H1 (cell line): ENCODE data around the gene SOCS7. TPM values are rescaled to one million over a fixed set of nuclear protein-coding genes. Genes with fewer than 3 reads are reported as not detected.

Experiments used
- CTCF ChIA-PET: fragments of 300-600 bp; sonication (Branson Sonifier 250); formaldehyde crosslinking; loops from one replicate; lab custom pipeline; 2021; ENCODE audit not compliant: partially characterized antibody; lab: Charles Lee
- POLR2A ChIA-PET: fragments of 300-600 bp; sonication (Branson Sonifier 250); formaldehyde crosslinking; loops from one replicate; lab custom pipeline; 2021; ENCODE audit warnings: inconsistent platforms; ENCODE audit not compliant: partially characterized antibody; lab: Charles Lee
- DNase-seq, 2 experiments: peaks; one replicate each; pipeline versions ENCODE4 v3.0.0 to v3.0.0-alpha.2; 2010 to 2022; ENCODE audit warnings: low spot score in 2 of 2, low read depth in 1 of 2, mixed read lengths in 1 of 2
- FAIRE-seq: peaks from 2 replicates; lab custom pipeline; 2011; peaks lifted over from hg19 to GRCh38; lab: Jason Lieb, UNC
- H2AFZ ChIP-seq: 2 replicates; pipeline ENCODE4 v1.8.1; 2012; ENCODE audit warnings: low read length, inconsistent platforms
- H2AK5ac ChIP-seq: 2 replicates; pipeline ENCODE4 v1.6.1; 2013; ENCODE audit warnings: low read depth, low read length
- H2BK120ac ChIP-seq: replicated peaks from 2 replicates; pipeline ENCODE3; 2013; ENCODE audit warnings: low read depth, low read length, inconsistent platforms
- H2BK12ac ChIP-seq: 2 replicates; pipeline ENCODE4 v1.6.1; 2013; ENCODE audit warnings: low read depth, low read length
- H2BK15ac ChIP-seq: 2 replicates; pipeline ENCODE4 v1.6.1; 2013; ENCODE audit warnings: low read length
- H2BK20ac ChIP-seq: 2 replicates; pipeline ENCODE4 v1.6.1; 2013; ENCODE audit warnings: low read length
- H2BK5ac ChIP-seq: 2 replicates; pipeline ENCODE4 v1.6.1; 2013; ENCODE audit warnings: low read depth, low read length
- H3K14ac ChIP-seq: 2 replicates; pipeline ENCODE4 v1.6.1; 2013; ENCODE audit warnings: inconsistent platforms; ENCODE audit not compliant: insufficient read length
- H3K18ac ChIP-seq: 2 replicates; pipeline ENCODE4 v1.6.1; 2013; ENCODE audit warnings: low read length; ENCODE audit errors: extremely low read depth
- H3K23ac ChIP-seq: 2 replicates; pipeline ENCODE4 v1.6.1; 2013; ENCODE audit warnings: inconsistent platforms; ENCODE audit not compliant: insufficient read length
- H3K23me2 ChIP-seq: 2 replicates; pipeline ENCODE4 v1.6.1; 2013; ENCODE audit warnings: low read depth, low read length
- H3K27ac ChIP-seq: 2 replicates; pipeline ENCODE4 v1.6.1; 2011; ENCODE audit warnings: low read depth, low read length, inconsistent platforms
- H3K27me3 ChIP-seq, 4 experiments: replicated peaks in 1 of 4; 1 replicate in 1 of 4; 2 replicates in 3 of 4; pipeline versions ENCODE4 v1.6.1 to v1.8.1; 2011 to 2013; ENCODE audit warnings: low read length in 3 of 4, mild to moderate bottlenecking in 3 of 4, inconsistent platforms in 2 of 4, mixed read lengths in 2 of 4, moderate library complexity in 1 of 4; ENCODE audit not compliant: control insufficient read depth in 3 of 4, insufficient read depth in 3 of 4; ENCODE audit errors: extremely low read depth in 1 of 4
- H3K36me3 ChIP-seq, 4 experiments: 2 replicates each; pipeline versions ENCODE4 v1.6.1 to v1.8.1; 2011 to 2013; ENCODE audit warnings: mild to moderate bottlenecking in 4 of 4, low read length in 3 of 4, moderate library complexity in 2 of 4, control low read depth in 1 of 4, inconsistent platforms in 1 of 4; ENCODE audit not compliant: insufficient read depth in 4 of 4, control insufficient read depth in 2 of 4
- H3K4ac ChIP-seq: replicated peaks from 2 replicates; pipeline ENCODE3; 2013; ENCODE audit warnings: low read length, low read depth, mixed read lengths, inconsistent platforms; ENCODE audit not compliant: insufficient read length
- H3K4me1 ChIP-seq, 4 experiments: replicated peaks in 1 of 4; 1 replicate in 1 of 4; 2 replicates in 3 of 4; pipeline versions ENCODE4 v1.6.1 to v1.8.1; 2011 to 2013; ENCODE audit warnings: low read length in 3 of 4, inconsistent platforms in 2 of 4, mixed read lengths in 1 of 4; ENCODE audit not compliant: insufficient read depth in 4 of 4, control insufficient read depth in 3 of 4
- H3K4me2 ChIP-seq, 2 experiments: 2 replicates each; pipeline versions ENCODE4 v1.6.1 to v1.8.1; 2011 to 2013; ENCODE audit warnings: low read depth in 2 of 2, low read length in 2 of 2, control low read depth in 1 of 2, inconsistent platforms in 1 of 2, mild to moderate bottlenecking in 1 of 2; ENCODE audit not compliant: insufficient read depth in 1 of 2
- H3K4me3 ChIP-seq, 4 experiments: fragments of 200-600, 300-600 bp in 1 of 4; sonication (generic), shearing (Covaris generic), sonication (Bioruptor Twin) in 1 of 4; 2 replicates each; pipeline versions ENCODE4 v1.5.1 to v1.8.1; 2011 to 2016; ENCODE audit warnings: low read length in 4 of 4, low read depth in 3 of 4, control low read depth in 2 of 4, inconsistent platforms in 2 of 4, mild to moderate bottlenecking in 2 of 4, mixed read lengths in 1 of 4, moderate library complexity in 1 of 4; ENCODE audit not compliant: insufficient read depth in 2 of 4; ENCODE audit errors: extremely low read depth in 1 of 4
- H3K56ac ChIP-seq: replicated peaks from 2 replicates; pipeline ENCODE3; 2013; ENCODE audit warnings: low read depth, mild to moderate bottlenecking, mixed read lengths, low read length, inconsistent platforms; ENCODE audit not compliant: insufficient read length
- H3K79me1 ChIP-seq: 2 replicates; pipeline ENCODE4 v1.6.1; 2013; ENCODE audit warnings: low read depth, low read length, control low read depth
- H3K79me2 ChIP-seq, 2 experiments: 2 replicates each; pipeline versions ENCODE4 v1.6.1 to v1.8.1; 2012 to 2013; ENCODE audit warnings: low read length in 2 of 2, mild to moderate bottlenecking in 2 of 2, inconsistent platforms in 1 of 2; ENCODE audit not compliant: insufficient read depth in 2 of 2, control insufficient read depth in 1 of 2
- H3K9ac ChIP-seq, 4 experiments: replicated peaks in 1 of 4; 1 replicate in 1 of 4; 2 replicates in 3 of 4; pipeline versions ENCODE4 v1.6.1 to v1.8.1; 2011 to 2013; ENCODE audit warnings: low read depth in 3 of 4, low read length in 3 of 4, control low read depth in 2 of 4, mild to moderate bottlenecking in 2 of 4, moderate library complexity in 2 of 4, inconsistent platforms in 1 of 4; ENCODE audit errors: extremely low read depth in 1 of 4
- H3K9me3 ChIP-seq, 2 experiments: 2 replicates each; pipeline versions ENCODE4 v1.6.1 to v1.8.1; 2012 to 2013; ENCODE audit warnings: mild to moderate bottlenecking in 2 of 2, moderate library complexity in 2 of 2, control low read depth in 1 of 2, inconsistent platforms in 1 of 2, low read depth in 1 of 2, low read length in 1 of 2, mixed read lengths in 1 of 2; ENCODE audit not compliant: insufficient read depth in 2 of 2
- H4K20me1 ChIP-seq, 2 experiments: replicated peaks in 1 of 2; 2 replicates each; pipeline versions ENCODE3 to v1.8.1; 2011 to 2013; ENCODE audit warnings: inconsistent platforms in 2 of 2, low read length in 2 of 2, mild to moderate bottlenecking in 1 of 2; ENCODE audit not compliant: insufficient read depth in 2 of 2, control insufficient read depth in 1 of 2
- H4K5ac ChIP-seq: 2 replicates; pipeline ENCODE4 v1.6.1; 2013; ENCODE audit warnings: low read length, low read depth, mixed read lengths, inconsistent platforms; ENCODE audit not compliant: insufficient read length
- H4K8ac ChIP-seq: 2 replicates; pipeline ENCODE4 v1.8.0; 2013; ENCODE audit warnings: mild to moderate bottlenecking, moderate library complexity, low read length, inconsistent platforms; ENCODE audit not compliant: insufficient read depth; ENCODE audit errors: extremely low read depth
- H4K91ac ChIP-seq: replicated peaks from 2 replicates; pipeline ENCODE3; 2013; ENCODE audit warnings: low read length, mixed read lengths, inconsistent platforms; ENCODE audit not compliant: insufficient read length
- PHF8 ChIP-seq: fragments of 200-600 bp; sonication (generic); conservative IDR thresholded peaks from 2 replicates; pipeline ENCODE4 v1.7.1; 2012; ENCODE audit warnings: low read depth, mild to moderate bottlenecking, inconsistent platforms, low read length, moderate library complexity
- POLR2A ChIP-seq, 2 experiments: IDR thresholded peaks; 1 replicate in 1 of 2; 2 replicates in 1 of 2; pipeline ENCODE4 v1.6.1; 2011; ENCODE audit warnings: low read depth in 2 of 2, low read length in 2 of 2, mild to moderate bottlenecking in 2 of 2; ENCODE audit errors: control extremely low read depth in 1 of 2
- POLR2AphosphoS5 ChIP-seq: IDR thresholded peaks from 2 replicates; pipeline ENCODE4 v1.6.1; 2011; ENCODE audit warnings: low read depth, low read length
- SIN3A ChIP-seq, 2 experiments: IDR thresholded peaks in 1 of 2; conservative IDR thresholded peaks in 1 of 2; 2 replicates each; pipeline ENCODE4 v1.6.1; 2011 to 2012; ENCODE audit warnings: low read length in 2 of 2, improper control_type of control experiment in 1 of 2, low read depth in 1 of 2, mild to moderate bottlenecking in 1 of 2
- TBP ChIP-seq: IDR thresholded peaks from 2 replicates; pipeline ENCODE4 v1.6.1; 2011; ENCODE audit warnings: low read depth, low read length, improper control_type of control experiment
- WGBS, 2 experiments: shearing (Covaris generic) in 1 of 2; methylation state at CpG; one replicate each; pipeline versions ENCODE4 v1.1.6 to v1.1.7; 2013 to 2015; ENCODE audit warnings: low lambda C conversion rate in 2 of 2, mixed read lengths in 2 of 2, inconsistent platforms in 1 of 2, low coverage in 1 of 2, missing lambda C conversion rate in 1 of 2; ENCODE audit not compliant: insufficient replicate concordance in 2 of 2, insufficient coverage in 1 of 2, insufficient read length in 1 of 2; ENCODE audit errors: extremely low coverage in 1 of 2, missing lambda C conversion rate in 1 of 2; 5-methylcytosine and 5-hydroxymethylcytosine counted together
- polyA plus RNA-seq, 7 experiments: library from polyadenylated mRNA; depleted of rRNA in 3 of 7; stranded (reverse) in 5 of 7; unstranded in 2 of 7; fragments of >200 nt in 5 of 7; fragments of 200-250 nt in 2 of 7; gene quantifications; 1 replicate in 5 of 7; 2 replicates in 1 of 7; 4 replicates in 1 of 7; pipeline versions ENCODE4 v1.2.1 to v1.2.3, GENCODE V29; 2011 to 2013; ENCODE audit warnings: missing spikeins in 2 of 7, mixed read lengths in 2 of 7
- total RNA-seq: library from RNA; stranded (reverse); fragmentation: NEBNext Ultra II Directional; extraction: Animal tissue kit (Norgen Biotek cat#: 25700); gene quantifications from 2 replicates; pipeline ENCODE4 v1.2.1, GENCODE V29; 2021
- TF ChIP-seq, protein P1 (sequence below): IDR thresholded peaks from 2 replicates; pipeline ENCODE4 v1.6.1; 2011; ENCODE audit warnings: low read depth, mild to moderate bottlenecking, low read length; ENCODE audit not compliant: insufficient read depth
- TF ChIP-seq, protein P2 (sequence below): IDR thresholded peaks from 2 replicates; pipeline ENCODE4 v1.6.1; 2012; ENCODE audit warnings: low read length, inconsistent platforms

SOCS7 gene
- total and polyA plus RNA-seq, 2 of the 8 experiments (the other 6 are each of a cell fraction or from before 2014, with no cell fraction given) = 13.5 to 26.9 TPM

DNA sequence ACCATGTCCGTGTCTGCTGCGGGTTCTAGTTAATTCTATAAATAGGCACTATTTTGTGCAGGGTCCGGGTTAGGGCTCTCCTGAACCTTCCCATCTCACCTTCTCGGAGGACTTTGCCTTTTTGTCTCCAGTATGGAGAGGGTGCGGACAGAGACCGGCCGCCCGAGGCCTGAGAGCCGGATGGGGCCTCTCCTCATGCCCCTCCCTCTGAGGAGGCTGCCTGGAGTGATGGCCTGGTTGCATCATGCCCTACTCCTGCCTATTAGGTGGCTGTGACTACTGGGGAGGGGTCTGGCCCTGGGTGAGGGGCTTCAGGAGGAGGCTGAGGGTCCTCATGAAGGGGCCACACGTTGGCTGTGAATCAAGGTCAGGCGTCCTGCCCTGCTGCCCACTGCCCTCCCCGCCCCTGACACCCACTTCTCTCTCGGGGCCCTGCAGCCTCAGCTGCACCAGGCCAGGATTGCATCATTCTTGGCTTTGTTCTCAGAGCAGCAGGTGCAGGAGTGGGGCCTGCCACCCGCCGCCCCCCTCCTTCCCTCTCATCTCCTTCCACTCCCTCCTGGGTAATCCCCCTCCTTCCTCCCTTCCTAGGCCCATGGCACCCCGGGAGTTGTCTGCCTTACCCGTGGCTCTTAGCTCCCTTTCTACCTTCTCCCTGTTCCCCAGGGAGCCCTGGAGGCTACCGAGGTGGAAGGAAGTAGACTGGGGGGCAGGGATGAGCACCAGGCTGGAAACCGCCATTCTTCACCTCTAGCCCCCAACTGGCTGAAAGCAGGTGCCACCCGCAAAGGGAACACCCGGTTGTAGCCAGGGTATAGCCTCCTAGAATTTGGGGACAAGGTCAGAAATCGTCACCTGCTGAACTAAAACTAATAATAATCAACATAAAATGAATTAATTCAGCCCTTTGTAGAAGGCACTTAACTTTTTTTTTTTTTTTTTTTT is 63.9 kb downstream of the SOCS7 start:
- Histone ChIP-seq H3K14ac (no peak overlapping the region), H4K8ac (peak overlapping the region; percentile 99), H3K4me2 (peak overlapping the region; percentile 21 to 71), H2BK12ac (peak overlapping the region; percentile 100), H3K23me2 (peaks cover 14% of the 10 kb centered on the region; the same call in 1 of the 2 replicates), H3K4me1 (peaks cover 4 to 44% (median 37%) of the 10 kb centered on the region in 4 experiments), H3K9me3 (no peaks in the 10 kb centered on the region), H2AFZ (no peak overlapping the region), H3K79me1 (no peaks in the 10 kb centered on the region), H3K27me3 (peaks cover 0 to 19% (median 7%) of the 10 kb centered on the region in 4 experiments; a peak in 4 of 7 replicates), H2BK120ac (peak overlapping the region; percentile 91), H2BK20ac (peak overlapping the region; percentile 96), H4K20me1 (no peaks in the 10 kb centered on the region), H4K91ac (peak overlapping the region; percentile 100), H2BK5ac (peak overlapping the region; percentile 100), H3K23ac (no peak overlapping the region), H2AK5ac (peak overlapping the region; percentile 88; the same call in 1 of the 2 replicates), H3K18ac (peak overlapping the region; percentile 100), H4K5ac (peak overlapping the region; percentile 97), H3K56ac (peak overlapping the region; percentile 96), H3K9ac (peak overlapping the region in 3 of 4 experiments; percentile 42 to 79 (median 60); a peak in 5 of 7 replicates), H3K27ac (peak overlapping the region; percentile 94), H3K36me3 (no peaks in the 10 kb centered on the region), H3K4me3 (peak overlapping the region in 3 of 4 experiments; percentile 20 to 55 (median 39); a peak in 6 of 8 replicates), H3K79me2 (no peaks in the 10 kb centered on the region), H2BK15ac (peak overlapping the region; percentile 40; the same call in 1 of the 2 replicates), H3K4ac (peak overlapping the region; percentile 96)
- ChIA-PET POLR2A (interaction anchor here (0.6 to 6.1 kb wide), 27 partner anchors 8 to 1795 kb away, joined by 3 to 77 read pairs (median 4); partner anchors contain the start of genes ARHGAP23 and SOCS7), CTCF (interaction anchor here (0.6 to 24.5 kb wide), 20 partner anchors 12 to 261 kb away, joined by 3 to 400 read pairs (median 5); partner anchors contain the start of genes GPR179 and SOCS7)
- DNase-seq (peak in 1 of 2 experiments; percentile 86), FAIRE-seq (no peak)
- WGBS, 2 experiments = 19% methylated on average over 20 of the region's 22 CpGs; no CpG with 5 or more reads in 1 of the 2 experiments
- TF ChIP-seq POLR2AphosphoS5 (no peak), PHF8 (no peak), POLR2A (IDR thresholded peaks at IDR 0.05; ENCODE audit: control extremely low read depth in 1 of 2, low read depth in 2 of 2, low read length in 2 of 2) (peak in 1 of 2 experiments; percentile 74; a peak in 2 of 3 replicates), TBP (peak; percentile 41), SIN3A (conservative IDR thresholded peaks at IDR 0.05 in 1 of 2, IDR thresholded peaks at IDR 0.05 in 1 of 2; ENCODE audit: low read depth in 1 of 2, low read length in 2 of 2) (0 out of 4 replicates have a peak, but pooled peaks of 1 of the 2 experiments have one; percentile 22)
- TF ChIP-seq, protein P1, sequence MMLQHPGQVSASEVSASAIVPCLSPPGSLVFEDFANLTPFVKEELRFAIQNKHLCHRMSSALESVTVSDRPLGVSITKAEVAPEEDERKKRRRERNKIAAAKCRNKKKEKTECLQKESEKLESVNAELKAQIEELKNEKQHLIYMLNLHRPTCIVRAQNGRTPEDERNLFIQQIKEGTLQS = peak; percentile 74; the same call in 1 of the 2 replicates
- TF ChIP-seq, protein P2, sequence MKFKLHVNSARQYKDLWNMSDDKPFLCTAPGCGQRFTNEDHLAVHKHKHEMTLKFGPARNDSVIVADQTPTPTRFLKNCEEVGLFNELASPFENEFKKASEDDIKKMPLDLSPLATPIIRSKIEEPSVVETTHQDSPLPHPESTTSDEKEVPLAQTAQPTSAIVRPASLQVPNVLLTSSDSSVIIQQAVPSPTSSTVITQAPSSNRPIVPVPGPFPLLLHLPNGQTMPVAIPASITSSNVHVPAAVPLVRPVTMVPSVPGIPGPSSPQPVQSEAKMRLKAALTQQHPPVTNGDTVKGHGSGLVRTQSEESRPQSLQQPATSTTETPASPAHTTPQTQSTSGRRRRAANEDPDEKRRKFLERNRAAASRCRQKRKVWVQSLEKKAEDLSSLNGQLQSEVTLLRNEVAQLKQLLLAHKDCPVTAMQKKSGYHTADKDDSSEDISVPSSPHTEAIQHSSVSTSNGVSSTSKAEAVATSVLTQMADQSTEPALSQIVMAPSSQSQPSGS = peak; percentile 78; the same call in 1 of the 2 replicates
